Mononuclear cell (primary cell): Measurements from ENCODE around the gene SLC7A10. TPM values are rescaled to one million over a fixed set of nuclear protein-coding genes. Genes with fewer than 3 reads are reported as not detected.
"Not testable (repeated sequence)": the region's sequence is repeated elsewhere in the genome, so short reads cannot be mapped to it uniquely, and the experiment has no call there.

Experiments used
- H3K27me3 ChIP-seq: 2 replicates; pipeline ENCODE4 v1.6.0; 2011; ENCODE audit warnings: low read length, control low read depth; ENCODE audit not compliant: insufficient read depth
- H3K4me1 ChIP-seq: 2 replicates; pipeline ENCODE4 v1.5.1; 2011; ENCODE audit warnings: mild to moderate bottlenecking, low read length, control low read depth; ENCODE audit not compliant: insufficient read depth
- H3K4me3 ChIP-seq: 2 replicates; pipeline ENCODE4 v1.5.1; 2011; ENCODE audit warnings: mild to moderate bottlenecking, low read length, moderate library complexity
- H3K9me3 ChIP-seq: 2 replicates; pipeline ENCODE4 v1.5.1; 2011; ENCODE audit warnings: low read depth, mild to moderate bottlenecking, control low read depth, low read length
- total RNA-seq: library from RNA; depleted of rRNA; stranded (reverse); fragments of >200 nt; gene quantifications from one replicate; pipeline ENCODE4 v1.2.3, GENCODE V29; 2012

Gene SLC7A10
- total RNA-seq, 1 donor, result not detected

DNA sequence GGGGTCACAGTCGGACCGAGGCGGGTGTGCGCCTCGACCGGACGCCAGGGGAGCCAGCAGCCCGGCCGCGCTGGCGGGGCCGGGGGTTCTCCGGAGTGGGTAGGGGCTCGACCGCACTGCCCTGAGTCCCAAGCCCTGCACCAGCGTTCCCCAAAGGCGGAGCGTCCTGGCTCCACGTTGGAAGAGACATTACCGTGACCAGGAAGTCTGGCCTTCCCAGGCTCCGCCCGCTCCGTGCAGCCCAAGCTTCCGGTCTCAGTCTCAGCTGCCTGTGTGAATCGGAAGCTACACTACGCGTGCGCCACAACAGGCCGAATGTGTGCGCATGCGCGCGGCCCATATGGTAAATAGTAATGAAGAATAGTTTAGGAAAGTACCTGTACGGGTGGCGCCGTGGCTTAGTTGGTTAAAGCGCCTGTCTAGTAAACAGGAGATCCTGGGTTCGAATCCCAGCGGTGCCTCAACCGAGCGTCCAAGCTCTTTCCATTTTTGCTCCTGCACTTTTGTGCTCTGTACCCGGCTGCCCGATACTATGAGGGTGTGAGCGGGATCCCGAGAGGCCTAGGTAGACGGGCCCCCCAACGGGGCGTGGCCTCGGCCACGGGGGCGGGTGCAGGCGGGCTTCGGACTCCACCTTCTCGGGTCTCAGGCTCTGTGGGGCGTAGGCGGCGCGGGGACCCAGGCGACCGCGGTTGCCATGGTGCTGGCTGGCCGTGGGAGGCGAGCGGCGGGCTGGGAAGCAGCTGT lies 48.8 kb downstream of the SLC7A10 start:
- peak overlapping the region; percentile 89 for H3K4me3 ChIP-seq

DNA sequence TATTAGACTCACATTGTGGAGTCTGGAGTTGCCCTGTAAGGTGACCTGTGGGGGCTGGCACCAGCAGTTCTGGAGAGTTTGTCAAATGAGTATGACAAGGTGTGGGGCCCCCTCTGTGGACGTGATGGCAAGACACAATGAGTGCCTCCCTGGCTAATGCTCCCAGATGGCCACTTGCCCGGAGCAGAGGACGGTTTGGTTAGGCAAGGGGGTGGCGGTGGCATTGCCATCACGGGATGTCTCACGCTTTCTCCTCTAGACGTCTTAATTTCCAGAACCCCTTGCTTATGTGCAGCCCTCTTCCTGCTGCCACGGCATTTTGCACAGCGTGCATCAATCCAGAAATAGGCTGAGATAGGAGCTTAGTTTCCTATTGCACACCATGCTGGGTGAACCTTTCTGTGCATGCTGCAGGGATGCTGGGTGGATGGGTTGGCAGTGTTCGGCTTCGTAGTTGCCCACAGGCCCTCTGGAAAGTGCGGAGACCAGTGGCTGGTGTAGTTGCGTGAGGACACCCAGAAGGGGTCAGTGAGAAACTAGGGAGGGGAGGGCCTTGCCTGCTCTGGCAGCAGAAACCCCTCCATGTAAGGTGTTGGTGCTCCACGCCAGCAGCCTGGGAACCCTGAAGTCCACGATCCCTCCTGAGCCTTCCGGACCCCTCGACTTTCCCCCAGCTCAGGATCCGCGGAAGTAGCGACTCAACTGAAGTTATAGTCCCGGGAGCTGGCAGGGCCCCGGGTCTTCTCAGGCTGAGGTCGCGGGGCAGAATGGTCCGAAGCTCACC lies 49.6 kb downstream of the SLC7A10 start:
- Histone ChIP-seq H3K9me3 (no peaks in the 10 kb centered on the region), H3K4me3 (peak overlapping the region; percentile 89), H3K4me1 (peaks cover 54% of the 10 kb centered on the region), H3K27me3 (no peaks in the 10 kb centered on the region)

More for the DNA sequence above, 48.8 kb downstream of the SLC7A10 start:
- Histone ChIP-seq H3K27me3 (no peaks in the 10 kb centered on the region), H3K9me3 (no peaks in the 10 kb centered on the region), H3K4me1 (peaks cover 54% of the 10 kb centered on the region)

DNA sequence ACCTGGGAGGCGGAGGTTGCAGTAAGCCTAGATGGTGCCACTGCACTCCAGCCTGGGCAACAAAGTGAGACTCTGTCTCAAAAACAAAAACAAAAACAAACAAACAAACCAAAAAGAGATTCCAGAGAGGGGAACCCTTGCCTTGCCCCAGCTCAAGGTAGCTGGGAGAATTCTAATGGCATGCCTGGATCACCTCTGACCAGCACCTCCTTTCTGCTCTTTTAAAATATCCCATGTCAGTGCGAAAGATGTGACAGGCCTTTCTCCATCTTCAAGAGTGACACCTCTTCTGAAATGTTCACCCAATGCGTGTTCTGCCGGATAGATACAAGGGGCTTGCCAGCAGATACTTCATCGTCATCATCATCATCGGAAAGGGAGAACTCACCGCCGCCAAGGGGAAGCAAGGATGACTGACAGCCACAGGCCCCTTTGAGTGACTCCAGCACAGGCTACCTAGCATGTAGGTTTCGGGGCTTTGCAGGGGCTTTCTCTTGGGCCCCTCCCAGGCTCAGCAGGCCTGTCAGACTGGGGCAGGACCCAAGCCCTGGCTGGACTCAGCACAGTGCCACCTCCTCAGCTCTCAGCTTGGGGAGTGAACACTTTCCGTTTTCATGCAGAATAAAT lies 50.4 kb downstream of the SLC7A10 start:
- H3K27me3 ChIP-seq, result no peaks in the 10 kb centered on the region
- peaks cover 54% of the 10 kb centered on the region for H3K4me1 ChIP-seq
- no peaks in the 10 kb centered on the region for H3K9me3 ChIP-seq

DNA sequence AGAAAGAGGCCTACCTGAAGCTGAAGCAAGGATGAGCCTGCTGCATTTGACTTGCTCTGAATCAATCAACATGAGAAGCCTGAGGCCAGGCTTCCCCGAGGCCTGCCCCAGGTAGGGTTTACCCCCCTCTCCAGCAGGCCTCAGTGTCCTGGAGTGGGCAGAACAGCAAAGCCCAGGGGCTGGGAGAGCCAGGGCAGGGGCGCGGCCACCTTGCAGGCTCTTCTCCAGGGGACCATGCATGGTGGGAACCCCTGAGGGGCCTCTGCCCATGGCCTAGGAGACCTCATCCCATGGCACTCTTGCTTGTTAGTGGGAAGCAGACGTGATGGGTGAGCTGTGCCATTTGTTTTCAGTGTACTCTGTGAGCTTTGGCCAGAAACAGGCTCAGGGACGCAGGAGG lies 51.5 kb downstream of the SLC7A10 start:
- Histone ChIP-seq H3K4me3 (no peak overlapping the region), H3K27me3 (no peaks in the 10 kb centered on the region), H3K4me1 (peaks cover 54% of the 10 kb centered on the region), H3K9me3 (no peaks in the 10 kb centered on the region)

More for the DNA sequence above, 50.4 kb downstream of the SLC7A10 start:
- no peak overlapping the region for H3K4me3 ChIP-seq

DNA sequence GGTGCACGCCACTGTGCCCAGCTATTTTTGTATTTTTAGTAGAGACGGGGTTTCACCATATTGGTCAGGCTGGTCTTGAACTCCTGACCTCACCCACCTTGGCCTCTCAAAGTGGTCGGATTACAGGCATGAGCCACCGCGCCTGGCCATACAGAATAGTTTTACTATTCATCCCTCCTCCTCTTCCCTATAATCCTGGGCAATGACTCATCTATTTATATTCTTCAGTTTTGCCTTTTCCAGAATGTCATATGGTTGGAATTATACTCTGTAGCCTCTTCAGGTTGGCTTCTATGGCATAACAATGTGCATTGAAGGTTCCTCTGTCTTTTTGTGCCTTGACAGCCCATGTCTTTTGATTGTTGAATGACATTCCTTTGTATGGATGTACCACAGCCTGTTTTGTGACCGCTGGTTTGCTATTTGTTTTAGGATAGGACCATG lies 53.7 kb downstream of the SLC7A10 start:
- no peak overlapping the region for H3K4me3 ChIP-seq
- H3K27me3 ChIP-seq, result no peaks in the 10 kb centered on the region
- peaks cover 39% of the 10 kb centered on the region for H3K4me1 ChIP-seq
- no peaks in the 10 kb centered on the region for H3K9me3 ChIP-seq

DNA sequence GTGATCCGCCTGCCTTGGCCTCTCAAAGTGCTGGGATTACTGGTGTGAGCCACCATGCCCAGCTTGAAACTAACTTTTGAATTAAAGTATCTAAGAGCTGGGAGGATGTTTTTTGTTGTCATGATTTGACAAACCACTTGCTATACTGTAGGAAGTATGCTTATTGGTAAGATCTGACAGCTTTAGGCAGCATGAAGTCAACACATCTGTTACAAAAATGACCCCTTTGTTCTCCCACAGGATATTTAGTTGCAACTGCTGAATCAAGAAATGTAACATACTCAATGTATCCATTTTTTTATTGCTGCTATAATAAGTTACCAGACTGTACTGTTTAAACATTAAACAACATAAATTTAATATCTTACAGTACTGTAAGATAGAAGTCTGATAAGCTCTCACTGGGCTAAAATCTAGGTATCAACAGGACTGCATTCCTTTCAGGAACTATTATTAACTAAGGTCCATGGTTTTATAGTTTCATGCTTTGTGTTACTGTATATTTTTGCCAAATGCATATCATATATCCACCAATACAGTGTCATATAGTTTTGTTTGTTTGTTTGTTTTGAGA lies 54.3 kb downstream of the SLC7A10 start:
- no peaks in the 10 kb centered on the region for H3K9me3 ChIP-seq

DNA sequence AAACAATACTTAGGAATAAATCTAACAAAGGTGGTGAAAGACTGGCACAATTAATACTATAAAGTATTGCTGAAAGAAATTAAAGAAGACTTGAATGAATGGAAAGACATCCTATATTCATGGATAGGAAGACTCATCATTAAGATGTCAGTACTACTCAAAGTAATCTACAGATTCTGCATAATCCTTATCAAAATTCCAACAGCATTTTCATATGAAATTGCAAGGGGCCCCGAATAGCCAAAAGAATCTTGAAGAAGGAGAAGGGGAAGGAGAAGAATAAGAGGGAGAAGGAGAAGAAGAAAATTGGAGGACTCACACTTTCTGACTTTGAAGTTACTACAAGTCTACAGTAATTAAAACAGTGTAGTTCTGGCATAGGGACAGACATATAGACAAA lies 57.1 kb downstream of the SLC7A10 start:
- peaks cover 18% of the 10 kb centered on the region for H3K4me1 ChIP-seq
- no peaks in the 10 kb centered on the region for H3K9me3 ChIP-seq
- H3K4me3 ChIP-seq, result no peak overlapping the region
- no peaks in the 10 kb centered on the region for H3K27me3 ChIP-seq

More for the DNA sequence above, 54.3 kb downstream of the SLC7A10 start:
- no peaks in the 10 kb centered on the region for H3K27me3 ChIP-seq
- no peak overlapping the region for H3K4me3 ChIP-seq
- peaks cover 39% of the 10 kb centered on the region for H3K4me1 ChIP-seq

DNA sequence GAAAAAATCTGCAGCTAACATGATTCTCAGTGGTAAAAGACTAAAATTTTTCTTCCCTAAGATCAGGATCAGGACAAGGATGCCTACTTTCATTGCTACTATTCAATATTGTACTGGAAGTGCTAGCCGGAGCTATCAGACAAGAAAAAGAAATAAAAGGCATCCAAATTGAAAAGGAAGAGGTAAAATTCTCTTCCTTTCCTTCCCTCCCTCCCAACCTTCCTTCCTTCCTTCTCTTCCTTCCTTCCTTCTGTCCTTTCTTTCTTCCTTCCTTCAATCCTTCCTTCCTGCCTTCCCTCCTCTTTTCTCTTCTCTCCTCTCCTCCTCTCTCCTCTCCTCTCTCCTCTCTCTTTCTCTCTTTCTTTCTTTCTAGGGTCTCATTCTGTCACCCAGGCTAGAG lies 58.2 kb downstream of the SLC7A10 start:
- Histone ChIP-seq H3K4me3 (no peak overlapping the region), H3K9me3 (no peaks in the 10 kb centered on the region), H3K4me1 (peaks cover 8% of the 10 kb centered on the region), H3K27me3 (no peaks in the 10 kb centered on the region)

DNA sequence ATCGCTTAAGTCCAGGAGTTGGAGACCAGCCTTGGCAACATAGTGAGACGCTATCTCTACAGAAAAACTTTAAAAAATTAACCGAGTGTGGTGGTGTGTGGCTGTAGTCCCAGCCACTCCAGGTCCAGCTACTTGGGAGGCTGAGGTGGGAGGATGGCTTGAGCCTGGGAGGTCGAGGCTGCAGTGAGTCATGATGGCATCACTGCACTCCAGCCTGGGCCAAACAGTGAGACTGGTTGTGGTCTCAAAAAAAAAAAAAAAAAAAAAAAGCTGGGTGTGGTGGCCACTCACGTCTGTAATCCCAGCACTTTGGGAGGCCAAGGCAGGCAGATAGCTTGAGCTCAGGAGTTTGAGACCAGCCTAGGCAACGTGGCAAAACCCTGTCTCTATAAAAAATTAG lies 59.6 kb downstream of the SLC7A10 start:
- H3K9me3 ChIP-seq, result not testable (repeated sequence)
- peaks cover 16% of the 10 kb centered on the region for H3K4me1 ChIP-seq

DNA sequence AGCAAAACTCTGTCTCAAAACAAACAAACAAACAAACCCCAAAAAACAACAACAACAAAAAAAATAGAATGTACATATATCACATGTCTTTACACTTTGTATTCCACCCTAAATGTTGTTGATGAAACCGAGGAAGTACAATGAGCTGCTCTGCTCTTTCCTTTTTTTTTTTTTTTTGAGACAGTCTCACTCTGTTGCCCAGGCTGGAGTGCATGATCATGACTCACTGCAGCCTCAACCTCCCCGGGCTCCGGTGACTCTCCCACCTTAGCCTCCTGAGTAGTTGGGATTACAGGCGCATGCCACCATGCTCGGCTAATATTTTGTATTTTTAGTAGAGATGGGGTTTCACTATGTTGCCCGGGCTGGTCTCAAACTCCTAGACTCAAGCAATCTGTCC lies 62.2 kb downstream of the SLC7A10 start:
- no peaks in the 10 kb centered on the region for H3K9me3 ChIP-seq
- H3K27me3 ChIP-seq, result no peaks in the 10 kb centered on the region
- H3K4me1 ChIP-seq, result peaks cover 39% of the 10 kb centered on the region
- H3K4me3 ChIP-seq, result no peak overlapping the region

More for the DNA sequence above, 59.6 kb downstream of the SLC7A10 start:
- not testable (repeated sequence) for H3K4me3 ChIP-seq, H3K27me3 ChIP-seq

DNA sequence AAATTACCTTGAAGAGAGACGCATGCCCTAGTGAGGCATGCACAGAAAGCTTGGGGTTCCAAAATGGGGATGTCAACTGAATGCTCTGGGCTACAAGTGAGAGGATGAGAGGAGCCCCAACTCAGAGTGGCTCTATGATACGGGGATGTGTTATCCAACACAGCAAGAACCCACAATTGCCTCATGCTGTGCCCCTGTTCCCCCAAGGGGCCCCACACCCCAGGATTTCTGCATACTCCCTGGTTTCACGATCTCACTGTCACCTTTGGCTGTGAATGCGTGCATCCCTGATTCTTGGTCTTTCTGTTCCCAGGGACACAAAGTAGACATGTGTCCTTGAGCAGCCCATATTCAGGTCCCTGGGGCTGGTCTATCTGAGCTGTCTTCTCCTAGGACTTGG lies 64.4 kb downstream of the SLC7A10 start:
- Histone ChIP-seq H3K9me3 (no peaks in the 10 kb centered on the region), H3K4me1 (peaks cover 54% of the 10 kb centered on the region), H3K27me3 (no peaks in the 10 kb centered on the region), H3K4me3 (no peak overlapping the region)

DNA sequence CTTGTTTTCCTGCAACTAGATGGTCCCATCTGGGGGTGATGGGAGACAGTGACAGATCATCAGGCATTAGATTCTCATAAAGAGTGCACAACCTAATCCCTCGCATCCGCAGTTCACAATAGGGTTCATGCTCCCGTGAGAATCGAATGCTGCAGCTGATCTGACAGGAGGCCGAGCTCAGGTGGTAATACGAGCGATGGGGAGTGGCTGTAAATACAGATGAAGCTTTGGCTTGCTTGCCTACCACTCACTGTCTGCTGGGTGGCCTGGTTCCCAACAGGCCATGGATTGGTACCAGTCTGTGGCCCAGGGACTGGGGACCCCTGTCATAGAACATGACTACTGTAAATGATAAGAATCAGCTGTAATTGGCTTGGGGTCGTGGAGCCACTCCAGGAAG lies 65.8 kb downstream of the SLC7A10 start:
- Histone ChIP-seq H3K4me1 (peaks cover 57% of the 10 kb centered on the region), H3K27me3 (no peaks in the 10 kb centered on the region), H3K4me3 (no peak overlapping the region)

DNA sequence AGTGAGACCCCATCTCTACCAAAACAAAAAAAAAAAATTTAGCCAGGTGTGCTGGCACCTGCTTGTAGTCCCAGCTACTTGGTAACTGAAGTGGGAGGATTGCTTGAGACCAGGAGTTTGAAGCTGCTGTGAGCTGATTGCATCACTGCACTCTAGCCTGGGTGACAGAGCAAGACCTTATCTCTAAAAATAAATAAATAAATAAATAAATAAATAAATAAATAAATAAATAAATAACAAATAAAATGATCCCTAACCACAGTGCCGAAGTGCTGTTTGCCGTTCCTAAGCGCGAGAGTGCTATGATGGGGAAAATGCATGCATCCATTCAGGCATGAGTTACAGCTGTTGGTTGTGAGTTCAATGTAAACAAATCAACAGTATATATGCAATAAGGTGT lies 66.5 kb downstream of the SLC7A10 start:
- Histone ChIP-seq H3K27me3 (no peaks in the 10 kb centered on the region), H3K9me3 (no peaks in the 10 kb centered on the region), H3K4me1 (peaks cover 57% of the 10 kb centered on the region), H3K4me3 (no peak overlapping the region)

More for the DNA sequence above, 65.8 kb downstream of the SLC7A10 start:
- no peaks in the 10 kb centered on the region for H3K9me3 ChIP-seq
